ENCODE results near the gene PRAMEF14. TPM values are rescaled to one million over a fixed set of nuclear protein-coding genes. Genes with fewer than 3 reads are reported as not detected.
A peak's percentile ranks its signal among the peaks of the same experiment; 100 is the strongest.
"Not testable (repeated sequence)": the region's sequence is repeated elsewhere in the genome, so short reads cannot be mapped to it uniquely, and the experiment has no call there.

PRAMEF14 gene
- total and polyA plus RNA-seq, 2 of the 4 experiments (the other 2 are of a cell fraction) = not detected

DNA sequence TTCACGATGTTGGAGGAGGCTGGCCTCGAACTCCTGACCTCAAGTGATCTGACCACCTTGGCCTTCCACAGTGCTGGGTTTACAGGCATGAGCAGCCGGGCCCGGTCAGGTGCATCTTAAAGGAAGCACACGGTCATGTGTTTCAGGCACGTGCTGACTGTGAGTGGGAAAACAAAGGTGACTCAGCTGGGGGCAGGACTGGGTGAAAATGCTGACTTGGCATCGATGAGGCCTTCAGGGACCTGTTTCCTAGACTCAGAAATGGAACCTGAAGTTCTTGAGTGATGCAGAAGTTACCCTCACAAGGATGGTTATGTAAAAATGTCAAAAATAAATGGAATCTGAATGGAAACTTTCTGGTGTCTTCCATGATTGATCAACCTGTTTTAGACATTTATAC, 46.1 kb upstream of the PRAMEF14 start:
- H3K14ac ChIP-seq (replicated peaks; ENCODE audit: low read depth, low read length); H3K56ac ChIP-seq (ENCODE audit: extremely low read depth, insufficient read depth, low read length); H3K27ac ChIP-seq (ENCODE audit: insufficient read depth, low read length); H3K9ac ChIP-seq (ENCODE audit: low read depth, low read length); POLR2A ChIA-PET (ENCODE audit: unreplicated experiment); H4K8ac ChIP-seq (ENCODE audit: low read depth in 2 of 2, low read length in 2 of 2); H3K18ac ChIP-seq (ENCODE audit: low read depth, low read length); H2BK15ac ChIP-seq (ENCODE audit: low read depth, low read length); H2AK5ac ChIP-seq (ENCODE audit: low read depth, low read length); ATAC-seq (ENCODE audit: low read depth); BruUV-seq (replicated peaks); H2BK120ac ChIP-seq (ENCODE audit: low read depth, low read length); H3K4me3 ChIP-seq (ENCODE audit: insufficient read depth, low read depth, low read length); H4K5ac ChIP-seq (ENCODE audit: low read depth, low read length); H2AFZ ChIP-seq (replicated peaks; ENCODE audit: low read length, poor library complexity); H3K9me1 ChIP-seq (ENCODE audit: insufficient read depth, low read length); H3K4ac ChIP-seq (ENCODE audit: low read depth, low read length); H2AK9ac ChIP-seq (replicated peaks; ENCODE audit: low read depth, low read length, poor library complexity); H3K79me1 ChIP-seq (ENCODE audit: low read depth in 1 of 2, low read length in 2 of 2); H4K91ac ChIP-seq (ENCODE audit: insufficient read depth, low read depth, low read length); dilution Hi-C loops (cut with HindIII; ENCODE audit: low sequenced_read_pairs, unreplicated experiment); H3K23ac ChIP-seq (ENCODE audit: low read depth, low read length); H3K4me1 ChIP-seq (ENCODE audit: control insufficient read depth, insufficient read depth, low read length); H3K4me2 ChIP-seq (ENCODE audit: low read depth, low read length); DNase-seq; H2BK5ac ChIP-seq (ENCODE audit: low read depth, low read length, poor library complexity, severe bottlenecking); in situ Hi-C loops (cut with MboI; ENCODE audit: low sequenced_read_pairs); H4K20me1 ChIP-seq (ENCODE audit: insufficient read depth, low read length); H3K36me3 ChIP-seq (ENCODE audit: control insufficient read depth, insufficient read depth, low read length); CTCF ChIA-PET; H2BK20ac ChIP-seq (ENCODE audit: low read depth, low read length); H3K27me3 ChIP-seq (ENCODE audit: control insufficient read depth, insufficient read depth, low read length); intact Hi-C loops (cut with micrococcal nuclease): not testable (repeated sequence)
- WGBS, 2 experiments (ENCODE audit: extremely low coverage in 2 of 2, insufficient read length in 1 of 2) = 93% methylated on average over 3 of the region's 7 CpGs; no CpG with 5 or more reads in 1 of the 2 experiments
- TF ChIP-seq MAFK (IDR thresholded peaks at IDR 0.05; ENCODE audit: low read depth, low read length) = peak; percentile 69
- H3K9me3 ChIP-seq (ENCODE audit: control insufficient read depth, insufficient read depth, low read length) = peaks cover 10% of the 10 kb centered on the region

DNA sequence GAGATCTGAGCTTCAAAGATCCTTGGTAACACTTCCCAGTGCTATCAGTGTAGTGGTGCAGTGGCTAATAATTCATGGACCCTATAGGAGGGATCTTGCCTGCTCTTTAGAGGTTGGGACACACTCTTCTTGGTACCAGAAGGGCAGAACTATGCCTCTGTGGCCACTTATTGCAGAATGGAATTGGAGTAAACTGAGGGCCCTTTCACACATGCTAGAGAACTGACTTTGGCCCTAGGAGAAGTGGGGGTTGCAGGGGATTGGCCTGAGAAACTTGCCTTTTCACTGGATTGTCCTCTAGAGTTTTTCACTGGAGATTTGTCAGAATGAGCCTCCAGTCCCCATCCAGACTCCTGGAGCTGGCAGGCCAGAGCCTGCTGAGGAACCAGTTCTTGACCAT, 42.4 kb upstream of the PRAMEF14 start, which contains the start of gene PRAMEF17:
PRAMEF17 (plus strand) TSS at position 301 of the 400 bp plus-strand sequence; CDS start at position 327, 26 bp downstream.
- H4K8ac ChIP-seq (ENCODE audit: low read depth in 2 of 2, low read length in 2 of 2); H3K18ac ChIP-seq (ENCODE audit: low read depth, low read length); POLR2A ChIA-PET (ENCODE audit: unreplicated experiment); H4K91ac ChIP-seq (ENCODE audit: insufficient read depth, low read depth, low read length); H3K4ac ChIP-seq (ENCODE audit: low read depth, low read length); H3K27me3 ChIP-seq (ENCODE audit: control insufficient read depth, insufficient read depth, low read length); H4K5ac ChIP-seq (ENCODE audit: low read depth, low read length); H2BK120ac ChIP-seq (ENCODE audit: low read depth, low read length); H3K9ac ChIP-seq (ENCODE audit: low read depth, low read length); H3K4me1 ChIP-seq (ENCODE audit: control insufficient read depth, insufficient read depth, low read length); BruUV-seq (replicated peaks); H3K4me2 ChIP-seq (ENCODE audit: low read depth, low read length); H2BK20ac ChIP-seq (ENCODE audit: low read depth, low read length); H2AK9ac ChIP-seq (replicated peaks; ENCODE audit: low read depth, low read length, poor library complexity); H3K27ac ChIP-seq (ENCODE audit: insufficient read depth, low read length); H3K36me3 ChIP-seq (ENCODE audit: control insufficient read depth, insufficient read depth, low read length); H2BK5ac ChIP-seq (ENCODE audit: low read depth, low read length, poor library complexity, severe bottlenecking); ATAC-seq (ENCODE audit: low read depth); H3K4me3 ChIP-seq (ENCODE audit: insufficient read depth, low read depth, low read length); H3K79me1 ChIP-seq (ENCODE audit: low read depth in 1 of 2, low read length in 2 of 2); H2BK15ac ChIP-seq (ENCODE audit: low read depth, low read length); H2AFZ ChIP-seq (replicated peaks; ENCODE audit: low read length, poor library complexity); dilution Hi-C loops (cut with HindIII; ENCODE audit: low sequenced_read_pairs, unreplicated experiment); DNase-seq; H3K23ac ChIP-seq (ENCODE audit: low read depth, low read length); H4K20me1 ChIP-seq (ENCODE audit: insufficient read depth, low read length); intact Hi-C loops (cut with micrococcal nuclease); H2AK5ac ChIP-seq (ENCODE audit: low read depth, low read length); CTCF ChIA-PET; in situ Hi-C loops (cut with MboI; ENCODE audit: low sequenced_read_pairs); H3K9me1 ChIP-seq (ENCODE audit: insufficient read depth, low read length); H3K14ac ChIP-seq (replicated peaks; ENCODE audit: low read depth, low read length); H3K56ac ChIP-seq (ENCODE audit: extremely low read depth, insufficient read depth, low read length): not testable (repeated sequence)
- H3K9me3 ChIP-seq (ENCODE audit: control insufficient read depth, insufficient read depth, low read length) = peaks cover 12% of the 10 kb centered on the region

All from IMR-90 (cell line).